ENCODE measurements around the gene MTR.

MTR gene

GRCh38 chr1:236760480-236760879 is 34.6 kb upstream of the MTR start:
- TF ChIP-seq CTCF (IDR thresholded peaks at IDR 0.05; ENCODE audit: low read depth, low read length) = no peak
- no peak for DNase-seq (ENCODE audit: low read depth, low spot score)
- H3K4me3 ChIP-seq (ENCODE audit: low read depth, low read length) = no peak overlapping the region
- in situ Hi-C loops (cut with HindIII; ENCODE audit: low sequenced_read_pairs) = no loop called here

DNA sequence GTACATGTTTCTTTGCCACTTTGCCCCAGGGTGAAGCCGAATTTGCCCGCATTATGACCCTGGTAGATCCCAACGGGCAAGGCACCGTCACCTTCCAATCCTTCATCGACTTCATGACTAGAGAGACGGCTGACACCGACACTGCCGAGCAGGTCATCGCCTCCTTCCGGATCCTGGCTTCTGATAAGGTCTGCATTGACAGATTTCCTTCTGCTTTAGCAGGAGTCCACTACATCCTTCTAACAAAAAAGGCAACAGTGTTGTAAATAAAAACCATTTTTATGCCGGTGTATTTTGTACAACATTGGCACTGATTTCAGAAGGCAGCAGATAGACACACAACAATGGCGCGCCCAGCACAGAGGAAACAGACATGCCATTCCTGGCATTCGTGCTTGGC is 34.1 kb upstream of the MTR start:
- no peak for DNase-seq (ENCODE audit: low read depth, low spot score)
- TF ChIP-seq CTCF (IDR thresholded peaks at IDR 0.05; ENCODE audit: low read depth, low read length) = no peak
- no peak overlapping the region for H3K4me3 ChIP-seq (ENCODE audit: low read depth, low read length)
- in situ Hi-C loops (cut with HindIII; ENCODE audit: low sequenced_read_pairs) = no loop called here

DNA sequence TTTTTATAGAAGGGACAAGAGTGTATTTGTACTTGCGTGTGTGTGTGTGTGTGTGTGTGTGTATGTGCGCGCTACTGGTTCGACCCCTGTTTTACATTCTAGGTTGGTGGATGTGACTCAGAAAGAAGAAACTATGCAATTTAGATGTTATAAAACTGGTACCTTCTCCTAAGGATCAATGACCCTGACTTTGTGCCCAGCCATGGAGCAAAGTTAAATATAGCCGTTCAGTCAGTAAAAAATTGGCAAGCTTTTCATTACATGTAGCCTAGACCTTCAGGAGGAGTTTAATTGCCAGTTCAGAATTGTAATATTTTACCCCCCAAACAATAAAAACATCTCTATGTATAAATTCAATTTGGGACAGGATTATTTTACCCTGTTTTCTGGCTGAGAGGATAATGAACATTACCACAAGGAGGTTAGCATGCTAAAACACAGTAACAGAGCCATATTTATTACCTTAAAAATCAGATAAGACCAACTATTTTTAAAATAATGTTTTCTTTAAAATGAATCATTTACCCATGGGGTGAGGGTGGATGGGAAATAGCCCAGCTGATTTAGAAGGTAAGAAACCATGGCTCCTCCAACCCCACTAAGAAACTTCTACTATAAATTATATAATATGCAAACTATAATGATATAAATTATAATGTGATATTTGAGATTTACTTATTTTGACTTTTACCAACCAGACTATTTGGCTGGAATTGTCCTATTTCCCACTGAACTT is 33.5 kb upstream of the MTR start:
- no peak for TF ChIP-seq CTCF (IDR thresholded peaks at IDR 0.05; ENCODE audit: low read depth, low read length)
- H3K4me3 ChIP-seq (ENCODE audit: low read depth, low read length) = no peak overlapping the region
- DNase-seq (ENCODE audit: low read depth, low spot score) = no peak
- in situ Hi-C loops (cut with HindIII; ENCODE audit: low sequenced_read_pairs) = no loop called here

DNA sequence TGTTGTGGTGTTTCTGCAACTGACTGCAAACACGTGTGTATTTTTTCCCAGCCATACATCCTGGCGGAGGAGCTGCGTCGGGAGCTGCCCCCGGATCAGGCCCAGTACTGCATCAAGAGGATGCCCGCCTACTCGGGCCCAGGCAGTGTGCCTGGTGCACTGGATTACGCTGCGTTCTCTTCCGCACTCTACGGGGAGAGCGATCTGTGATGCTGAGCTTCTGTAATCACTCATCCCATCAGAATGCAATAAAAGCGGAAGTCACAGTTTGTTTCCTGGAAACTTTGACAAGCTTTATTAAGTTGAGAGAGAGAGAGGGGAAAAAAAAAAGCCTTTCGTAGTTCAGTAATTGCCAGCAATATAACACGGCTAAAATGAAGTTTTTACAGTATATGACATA is 32.7 kb upstream of the MTR start:
- in situ Hi-C loops (cut with HindIII; ENCODE audit: low sequenced_read_pairs) = no loop called here
- no peak for TF ChIP-seq CTCF (IDR thresholded peaks at IDR 0.05; ENCODE audit: low read depth, low read length)

DNA sequence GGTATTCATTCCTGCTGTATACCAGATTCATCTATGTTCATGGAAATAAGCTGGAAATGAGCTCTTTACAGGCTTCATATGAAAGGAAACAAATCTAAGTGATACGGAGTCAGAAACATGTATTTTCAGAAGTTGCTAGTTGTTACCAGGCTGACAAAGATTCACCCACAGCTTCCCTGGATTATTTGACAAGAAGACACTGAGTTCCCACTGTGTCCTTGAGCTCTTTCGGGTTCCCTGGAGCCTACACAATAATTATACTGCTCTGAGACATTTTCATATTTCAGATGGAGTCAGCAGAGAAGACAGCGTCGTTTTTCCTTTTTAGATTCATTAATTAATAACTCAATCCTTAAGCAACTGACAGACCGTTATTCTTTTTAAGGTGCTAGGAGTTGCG is 29.3 kb upstream of the MTR start:
- DNase-seq (ENCODE audit: low read depth, low spot score) = no peak
- in situ Hi-C loops (cut with HindIII; ENCODE audit: low sequenced_read_pairs) = no loop called here
- TF ChIP-seq CTCF (IDR thresholded peaks at IDR 0.05; ENCODE audit: low read depth, low read length) = no peak
- no peak overlapping the region for H3K4me3 ChIP-seq (ENCODE audit: low read depth, low read length)

More for the DNA sequence above, 32.7 kb upstream of the MTR start:
- DNase-seq (ENCODE audit: low read depth, low spot score) = no peak
- H3K4me3 ChIP-seq (ENCODE audit: low read depth, low read length) = no peak overlapping the region

DNA sequence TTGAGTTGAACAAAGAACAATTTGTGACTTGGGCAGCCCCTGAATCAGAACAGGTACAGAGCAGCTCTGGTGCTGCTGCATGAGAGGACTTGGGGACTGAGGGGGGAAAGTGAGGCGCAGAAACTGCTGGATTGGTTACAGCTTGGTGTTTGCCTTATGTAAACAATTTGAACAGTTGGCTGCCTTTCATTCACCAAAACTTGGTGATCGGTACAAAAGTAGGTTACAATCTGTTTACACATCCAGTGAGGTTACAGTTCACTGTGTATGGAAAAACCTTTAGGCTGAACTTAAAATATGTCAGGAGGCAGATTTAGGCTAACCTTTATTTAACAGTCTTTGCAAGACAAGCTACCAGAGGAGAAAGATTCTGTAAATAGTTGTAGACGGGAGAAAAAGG is 28.6 kb upstream of the MTR start:
- H3K4me3 ChIP-seq (ENCODE audit: low read depth, low read length) = no peak overlapping the region
- in situ Hi-C loops (cut with HindIII; ENCODE audit: low sequenced_read_pairs) = no loop called here
- TF ChIP-seq CTCF (IDR thresholded peaks at IDR 0.05; ENCODE audit: low read depth, low read length) = no peak
- no peak for DNase-seq (ENCODE audit: low read depth, low spot score)
